Hepatocyte (in vitro differentiated cells): ENCODE results near the gene CYP11A1. TPM values are rescaled to one million over a fixed set of nuclear protein-coding genes. Genes with fewer than 3 reads are reported as not detected.

Experiments used
- DNase-seq: peaks from one replicate; pipeline ENCODE4 v3.0.0-alpha.2; 2016; ENCODE audit warnings: low spot score
- H2AFZ ChIP-seq: fragments of 200-600 bp; sonication (generic); 2 replicates; pipeline ENCODE4 v1.6.0; 2016; ENCODE audit warnings: antibody characterized with exemption, mild to moderate bottlenecking
- H3K27ac ChIP-seq: fragments of 200-600 bp; sonication (generic); 2 replicates; pipeline ENCODE4 v1.5.1; 2016; ENCODE audit warnings: mild to moderate bottlenecking
- H3K27me3 ChIP-seq: fragments of 200-600 bp; sonication (generic); 2 replicates; pipeline ENCODE4 v1.6.1; 2016
- H3K36me3 ChIP-seq: fragments of 200-600 bp; sonication (generic); replicated peaks from 2 replicates; pipeline ENCODE4 v1.5.1; 2016; ENCODE audit warnings: low read depth; ENCODE audit not compliant: insufficient read depth
- H3K4me1 ChIP-seq: fragments of 200-600 bp; sonication (generic); 2 replicates; pipeline ENCODE4 v1.5.1; 2016; ENCODE audit warnings: mild to moderate bottlenecking, moderate library complexity; ENCODE audit not compliant: insufficient read depth
- H3K4me2 ChIP-seq: fragments of 200-600 bp; sonication (generic); 2 replicates; pipeline ENCODE4 v1.6.0; 2016
- H3K4me3 ChIP-seq: fragments of 200-600 bp; sonication (generic); 2 replicates; pipeline ENCODE4 v1.5.1; 2016; ENCODE audit warnings: mild to moderate bottlenecking
- H3K79me2 ChIP-seq: fragments of 200-600 bp; sonication (generic); 2 replicates; pipeline ENCODE4 v1.6.0; 2017; ENCODE audit warnings: mild to moderate bottlenecking
- H3K9me2 ChIP-seq: fragments of 200-600 bp; sonication (generic); replicated peaks from 2 replicates; pipeline ENCODE4 v1.6.0; 2017; ENCODE audit warnings: mild to moderate bottlenecking; ENCODE audit not compliant: insufficient read depth
- H3K9me3 ChIP-seq: fragments of 200-600 bp; sonication (generic); 2 replicates; pipeline ENCODE4 v1.5.1; 2016; ENCODE audit warnings: low read depth, mild to moderate bottlenecking
- H4K20me1 ChIP-seq: fragments of 200-600 bp; sonication (generic); 2 replicates; pipeline ENCODE4 v1.6.0; 2016; ENCODE audit warnings: mild to moderate bottlenecking; ENCODE audit not compliant: insufficient read depth, poor library complexity, severe bottlenecking
- CTCF ChIP-seq: fragments of 200-600 bp; sonication (generic); IDR thresholded peaks from 2 replicates; pipeline ENCODE4 v1.5.1; 2016; ENCODE audit warnings: antibody characterized with exemption, mild to moderate bottlenecking; ENCODE audit not compliant: poor library complexity
- EZH2 ChIP-seq: fragments of 200-600 bp; sonication (generic); IDR thresholded peaks from 2 replicates; pipeline ENCODE4 v1.6.1; 2016; ENCODE audit warnings: antibody characterized with exemption, mild to moderate bottlenecking, borderline replicate concordance
- EZH2phosphoT487 ChIP-seq: fragments of 200-600 bp; sonication (generic); IDR thresholded peaks from one replicate; pipeline ENCODE4 v1.6.1; 2018; ENCODE audit warnings: antibody characterized with exemption, mild to moderate bottlenecking, low read depth, moderate library complexity; ENCODE audit not compliant: unreplicated experiment, severe bottlenecking
- WGBS: methylation state at CpG from one replicate; pipeline ENCODE4 v1.1.6; 2016; ENCODE audit warnings: low lambda C conversion rate; ENCODE audit errors: missing lambda C conversion rate; 5-methylcytosine and 5-hydroxymethylcytosine counted together
- polyA plus RNA-seq: library from polyadenylated mRNA; unstranded; fragments of >200 nt; fragmentation: Nextera tagmentation; extraction: Ambion mirVana; gene quantifications from 2 replicates; pipeline ENCODE4 v1.2.1, GENCODE V29; 2016
- total RNA-seq: library from RNA; depleted of rRNA; stranded (reverse); fragments of >200 nt; gene quantifications from 2 replicates; pipeline ENCODE4 v1.2.3, GENCODE V29; 2014

Gene CYP11A1
- total and polyA plus RNA-seq, 2 experiments from 2014 or later, result 0.80 to 2.6 TPM

GRCh38 chr15:74352393-74352910, 15.0 kb downstream of the CYP11A1 start:
- no peak overlapping the region for H2AFZ ChIP-seq
- no peaks in the 10 kb centered on the region for H3K9me2 ChIP-seq
- no peaks in the 10 kb centered on the region for H3K27me3 ChIP-seq
- TF ChIP-seq EZH2phosphoT487, result no peak
- TF ChIP-seq EZH2, result no peak
- no peak for TF ChIP-seq CTCF
- DNase-seq, result no peak
- no peaks in the 10 kb centered on the region for H3K79me2 ChIP-seq
- no peak overlapping the region for H3K4me3 ChIP-seq
- no peaks in the 10 kb centered on the region for H4K20me1 ChIP-seq
- 83% methylated on average over 3 of the region's 3 CpGs for WGBS
- no peaks in the 10 kb centered on the region for H3K4me1 ChIP-seq
- H3K27ac ChIP-seq, result no peak overlapping the region
- H3K9me3 ChIP-seq, result no peaks in the 10 kb centered on the region
- no peaks in the 10 kb centered on the region for H3K36me3 ChIP-seq
- no peak overlapping the region for H3K4me2 ChIP-seq

GRCh38 chr15:74351670-74352069, 15.8 kb downstream of the CYP11A1 start:
- Histone ChIP-seq H3K4me1 (no peaks in the 10 kb centered on the region), H3K9me3 (no peaks in the 10 kb centered on the region), H3K27ac (no peak overlapping the region), H4K20me1 (no peaks in the 10 kb centered on the region), H3K4me2 (no peak overlapping the region), H3K36me3 (no peaks in the 10 kb centered on the region), H3K27me3 (no peaks in the 10 kb centered on the region), H3K4me3 (no peak overlapping the region), H3K79me2 (no peaks in the 10 kb centered on the region), H2AFZ (no peak overlapping the region), H3K9me2 (no peaks in the 10 kb centered on the region)
- no peak for TF ChIP-seq EZH2phosphoT487
- no peak for TF ChIP-seq EZH2
- no peak for TF ChIP-seq CTCF
- no peak for DNase-seq
- 54% methylated on average over 3 of the region's 3 CpGs for WGBS

GRCh38 chr15:74350295-74351275, 16.9 kb downstream of the CYP11A1 start:
- no peak overlapping the region for H3K4me2 ChIP-seq
- H3K9me2 ChIP-seq, result no peaks in the 10 kb centered on the region
- no peaks in the 10 kb centered on the region for H3K36me3 ChIP-seq
- no peak overlapping the region for H3K4me3 ChIP-seq
- no peak overlapping the region for H3K27ac ChIP-seq
- no peaks in the 10 kb centered on the region for H3K4me1 ChIP-seq
- no peaks in the 10 kb centered on the region for H3K9me3 ChIP-seq
- TF ChIP-seq CTCF, result no peak
- TF ChIP-seq EZH2phosphoT487, result no peak
- no peak for TF ChIP-seq EZH2
- no peak overlapping the region for H2AFZ ChIP-seq
- H3K27me3 ChIP-seq, result no peaks in the 10 kb centered on the region
- 65% methylated on average over 14 of the region's 14 CpGs for WGBS
- H4K20me1 ChIP-seq, result no peaks in the 10 kb centered on the region
- no peak for DNase-seq
- no peaks in the 10 kb centered on the region for H3K79me2 ChIP-seq
